Spleen (tissue), 11 donors: ENCODE measurements around the gene AFAP1. TPM values are rescaled to one million over a fixed set of nuclear protein-coding genes. Genes with fewer than 3 reads are reported as not detected.

Experiments used
- DNase-seq: peaks from one replicate; pipeline ENCODE4 v3.0.0-alpha.2; 2020
- H3K27ac ChIP-seq, 8 donors: fragments of 200-600 bp; sonication (generic) in 7 of 8; 1 replicate in 4 of 8; 2 replicates in 4 of 8; pipeline versions ENCODE4 v1.5.0 to v1.8.0; 2016 to 2021; ENCODE audit warnings: inconsistent platforms in 4 of 8, mild to moderate bottlenecking in 4 of 8, moderate library complexity in 1 of 8
- H3K27me3 ChIP-seq, 7 donors: fragments of 200-600 bp; sonication (generic) in 6 of 7; replicated peaks in 1 of 7; 1 replicate in 4 of 7; 2 replicates in 3 of 7; pipeline versions ENCODE4 v1.5.0 to v1.8.0; 2016 to 2021; ENCODE audit warnings: inconsistent platforms in 3 of 7, mild to moderate bottlenecking in 1 of 7
- H3K36me3 ChIP-seq, 6 donors: fragments of 200-600 bp; sonication (generic) in 5 of 6; 1 replicate in 4 of 6; 2 replicates in 2 of 6; pipeline versions ENCODE4 v1.5.0 to v1.8.0; 2016 to 2021; ENCODE audit warnings: inconsistent platforms in 2 of 6
- H3K4me1 ChIP-seq, 6 donors: fragments of 200-600 bp; sonication (generic) in 5 of 6; 1 replicate in 3 of 6; 2 replicates in 3 of 6; pipeline versions ENCODE4 v1.5.0 to v1.8.0; 2016 to 2021; ENCODE audit warnings: inconsistent platforms in 3 of 6
- H3K4me3 ChIP-seq, 8 donors: fragments of 200-600 bp; sonication (generic) in 7 of 8; 1 replicate in 4 of 8; 2 replicates in 4 of 8; pipeline versions ENCODE4 v1.5.0 to v1.8.0; 2016 to 2021; ENCODE audit warnings: inconsistent platforms in 4 of 8, mild to moderate bottlenecking in 4 of 8, moderate library complexity in 2 of 8
- H3K9me3 ChIP-seq, 8 donors: fragments of 200-600 bp; sonication (generic) in 7 of 8; 1 replicate in 4 of 8; 2 replicates in 4 of 8; pipeline versions ENCODE4 v1.5.0 to v1.8.0; 2016 to 2021; ENCODE audit warnings: inconsistent platforms in 4 of 8
- POLR2A ChIP-seq, 3 donors: fragments of 450-650 bp; IDR thresholded peaks; one replicate each; pipeline ENCODE4 v1.5.1; 2017; ENCODE audit warnings: antibody characterized with exemption in 3 of 3, mild to moderate bottlenecking in 1 of 3
- POLR2AphosphoS5 ChIP-seq, 3 donors: sonication (generic); formaldehyde crosslinking; IDR thresholded peaks; one replicate each; pipeline ENCODE4 v1.5.1; 2017; ENCODE audit warnings: antibody characterized with exemption in 3 of 3
- WGBS, 5 donors: extraction: QIAGEN DNeasy Blood & Tissue Kit in 3 of 5; methylation state at CpG; one replicate each; pipeline versions ENCODE4 v1.1.5 to v1.1.7; 2013 to 2018; 5-methylcytosine and 5-hydroxymethylcytosine counted together
- intact Hi-C: fragments of 100-400 bp; cut with DNase I; formaldehyde crosslinking; loops from one replicate; pipeline ENCODE4 v1.15.0; 2023; ENCODE audit warnings: low total_unique reads
- polyA plus RNA-seq, 3 donors: library from polyadenylated mRNA; stranded (reverse); fragments of 200-250 nt; gene quantifications; one replicate each; pipeline ENCODE4 v1.2.1, GENCODE V29; 2013
- total RNA-seq, 7 donors: library from RNA; depleted of rRNA in 3 of 7; stranded (reverse); fragments of >200 nt in 3 of 7; fragmentation: NEBNext Ultra II Directional in 4 of 7; extraction: Animal tissue kit (Norgen Biotek cat#: 25700) in 4 of 7; gene quantifications; one replicate each; pipeline versions ENCODE4 v1.1.0 to v1.2.1, GENCODE V29; 2016 to 2021
- TF ChIP-seq, protein P1 (sequence below), 11 experiments: fragments of 200-600 bp in 7 of 11; fragments of 450-650 bp in 4 of 11; sonication (generic) in 4 of 11; IDR thresholded peaks in 8 of 11; conservative IDR thresholded peaks in 3 of 11; 1 replicate in 7 of 11; 2 replicates in 4 of 11; pipeline versions ENCODE4 v1.4.0 to v1.8.0; 2016 to 2021; ENCODE audit warnings: antibody characterized with exemption in 11 of 11, inconsistent platforms in 4 of 11, mild to moderate bottlenecking in 1 of 11
- donor health status: healthy with polysubstance abuse.
- donor health status: DM: no; HTN: no; CAD: no; lungs with moderate emphysema.
- donor health status: DM: no; HTN: no; CAD: no.
- donor health status: Bipolar disorder and iron deficiency.
- donor health status: healthy.
- donor health status: DM: no; HTN: no; CAD: no.
- donor health status: DM: yes; HTN: yes; CAD: no.

Gene AFAP1
- total and polyA plus RNA-seq, 10 donors: 1.6 to 29.2 (median 12.1) TPM

DNA sequence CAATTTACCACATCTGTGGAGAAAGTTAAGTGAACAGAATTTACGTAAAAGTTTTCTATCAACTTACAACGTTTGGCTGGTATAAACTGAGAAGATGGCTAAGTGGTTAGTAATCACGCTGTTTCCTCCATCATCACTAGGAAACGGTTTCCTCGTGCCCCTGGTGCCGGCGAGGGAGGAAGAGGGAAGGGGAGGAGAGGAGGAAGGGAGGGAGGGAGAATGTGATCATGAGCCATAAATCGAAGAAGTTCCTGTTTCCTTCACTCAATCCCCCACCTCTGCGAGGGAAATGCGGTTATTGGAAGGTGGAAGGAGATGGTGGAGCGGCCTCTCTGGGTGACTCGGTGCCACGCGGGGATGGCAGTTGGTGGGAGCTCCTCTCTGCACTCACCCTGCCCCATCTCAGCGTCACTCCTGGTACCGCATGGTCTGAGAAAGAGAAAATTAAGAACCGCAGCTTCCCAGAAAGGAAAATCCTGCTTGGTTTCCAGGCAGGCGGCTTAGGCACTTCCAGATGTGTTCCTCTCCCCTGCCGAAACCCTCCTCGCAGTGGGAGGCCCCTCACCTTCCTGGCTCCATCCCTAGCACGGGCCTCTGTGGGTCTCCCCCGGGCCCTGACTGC lies 216.8 kb downstream of the AFAP1 start:
- 33 to 42% (median 36%) methylated on average over 22 of the region's 22 CpGs for WGBS, 5 donors
- Histone ChIP-seq H3K4me3 (no peak overlapping the region), H3K36me3 (no peaks in the 10 kb centered on the region), H3K27me3 (peaks cover 0 to 53% (median 13%) of the 10 kb centered on the region in 7 donors), H3K4me1 (peaks cover 0 to 7% (median 4%) of the 10 kb centered on the region in 6 donors), H3K9me3 (no peaks in the 10 kb centered on the region), H3K27ac (no peak overlapping the region)
- no peak for DNase-seq
- TF ChIP-seq, protein P1, sequence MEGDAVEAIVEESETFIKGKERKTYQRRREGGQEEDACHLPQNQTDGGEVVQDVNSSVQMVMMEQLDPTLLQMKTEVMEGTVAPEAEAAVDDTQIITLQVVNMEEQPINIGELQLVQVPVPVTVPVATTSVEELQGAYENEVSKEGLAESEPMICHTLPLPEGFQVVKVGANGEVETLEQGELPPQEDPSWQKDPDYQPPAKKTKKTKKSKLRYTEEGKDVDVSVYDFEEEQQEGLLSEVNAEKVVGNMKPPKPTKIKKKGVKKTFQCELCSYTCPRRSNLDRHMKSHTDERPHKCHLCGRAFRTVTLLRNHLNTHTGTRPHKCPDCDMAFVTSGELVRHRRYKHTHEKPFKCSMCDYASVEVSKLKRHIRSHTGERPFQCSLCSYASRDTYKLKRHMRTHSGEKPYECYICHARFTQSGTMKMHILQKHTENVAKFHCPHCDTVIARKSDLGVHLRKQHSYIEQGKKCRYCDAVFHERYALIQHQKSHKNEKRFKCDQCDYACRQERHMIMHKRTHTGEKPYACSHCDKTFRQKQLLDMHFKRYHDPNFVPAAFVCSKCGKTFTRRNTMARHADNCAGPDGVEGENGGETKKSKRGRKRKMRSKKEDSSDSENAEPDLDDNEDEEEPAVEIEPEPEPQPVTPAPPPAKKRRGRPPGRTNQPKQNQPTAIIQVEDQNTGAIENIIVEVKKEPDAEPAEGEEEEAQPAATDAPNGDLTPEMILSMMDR (IDR thresholded peaks at IDR 0.05 in 8 of 11, conservative IDR thresholded peaks at IDR 0.05 in 3 of 11): no peak
- TF ChIP-seq POLR2A (IDR thresholded peaks at IDR 0.05): no peak
- no peak for TF ChIP-seq POLR2AphosphoS5 (IDR thresholded peaks at IDR 0.05)
- intact Hi-C loops: no loop called here

DNA sequence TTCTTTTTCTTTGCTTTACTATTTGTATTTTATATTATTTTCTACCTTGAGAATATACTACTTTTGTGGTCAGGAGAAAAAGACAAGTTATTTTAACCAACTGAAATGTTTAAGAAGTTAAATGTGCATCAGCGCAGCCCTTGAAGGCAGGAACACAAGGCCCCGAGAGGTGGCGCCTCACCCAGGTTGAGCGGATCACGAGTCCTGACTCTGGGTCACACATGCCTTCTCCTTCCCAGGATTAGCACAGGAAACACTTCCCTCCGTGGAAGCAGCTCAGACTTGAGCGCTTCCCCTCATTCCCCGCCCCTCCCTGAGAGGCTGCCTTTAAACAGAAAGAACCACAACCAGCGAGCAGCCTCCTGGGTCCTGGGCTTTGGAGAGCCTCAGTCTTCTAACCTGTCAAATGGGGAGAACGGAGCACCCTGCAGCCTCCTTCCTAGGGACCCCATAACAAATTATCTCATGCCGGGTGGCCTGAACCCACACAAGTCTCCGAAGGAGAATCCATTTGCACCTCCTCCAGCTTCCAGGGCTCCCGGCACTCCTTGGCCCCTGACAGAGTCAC lies 217.6 kb downstream of the AFAP1 start:
- WGBS, 5 donors: 52 to 66% (median 59%) methylated on average over 13 of the region's 13 CpGs
- Histone ChIP-seq H3K27me3 (peaks cover 0 to 59% (median 13%) of the 10 kb centered on the region in 7 donors), H3K27ac (no peak overlapping the region), H3K36me3 (no peaks in the 10 kb centered on the region), H3K4me1 (peaks cover 0 to 7% (median 4%) of the 10 kb centered on the region in 6 donors), H3K4me3 (no peak overlapping the region), H3K9me3 (no peaks in the 10 kb centered on the region)
- TF ChIP-seq POLR2A (IDR thresholded peaks at IDR 0.05) (no peak), POLR2AphosphoS5 (IDR thresholded peaks at IDR 0.05) (no peak)
- TF ChIP-seq, protein P1 (IDR thresholded peaks at IDR 0.05 in 8 of 11, conservative IDR thresholded peaks at IDR 0.05 in 3 of 11): peak in 3 of 11 experiments; percentile 11 to 19 (median 14)
- intact Hi-C loops: no loop called here
- no peak for DNase-seq

DNA sequence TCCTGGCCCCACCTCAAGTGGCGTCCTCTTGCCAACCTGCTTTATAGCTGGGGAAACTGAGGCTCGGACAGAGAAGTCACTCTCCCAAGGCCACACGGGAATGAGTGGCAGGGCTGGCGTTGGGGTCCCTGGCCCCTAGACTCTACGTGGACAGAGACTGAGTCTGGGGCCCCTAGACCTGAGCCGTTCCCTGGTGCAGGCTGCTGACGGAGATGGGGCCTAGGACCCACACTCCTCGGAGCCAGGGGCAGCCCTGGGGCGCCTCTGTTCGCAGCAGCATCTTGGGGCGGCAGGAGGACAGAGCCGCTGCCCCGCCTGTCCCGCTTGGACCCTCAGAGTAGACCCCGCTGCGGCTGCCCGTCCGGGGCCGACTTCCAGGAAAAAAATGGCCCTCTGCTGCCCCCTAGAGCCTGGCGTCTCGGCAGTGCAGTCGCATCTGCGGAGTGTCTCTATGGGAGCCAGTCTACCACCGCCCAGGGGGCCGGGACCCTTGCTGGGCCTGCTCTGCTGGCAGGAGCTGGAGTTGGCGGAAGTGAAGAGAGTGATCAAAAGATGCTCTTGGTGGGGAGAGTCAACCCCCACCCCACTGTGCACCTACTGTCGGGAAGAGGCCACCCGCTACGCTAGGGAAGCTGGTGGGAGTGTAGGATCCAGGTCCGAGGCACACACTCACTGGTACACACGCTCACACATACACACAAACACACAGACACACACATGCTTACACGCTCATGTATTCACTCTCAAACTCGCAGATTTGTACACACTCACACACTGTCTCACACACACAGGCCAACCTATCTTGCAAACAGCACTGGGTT lies 220.1 kb downstream of the AFAP1 start:
- Histone ChIP-seq H3K36me3 (no peaks in the 10 kb centered on the region), H3K27me3 (peaks cover 0 to 71% (median 13%) of the 10 kb centered on the region in 7 donors), H3K4me1 (peaks cover 0 to 7% (median 4%) of the 10 kb centered on the region in 6 donors), H3K27ac (no peak overlapping the region), H3K4me3 (no peak overlapping the region), H3K9me3 (peaks cover 0 to 2% (median 0%) of the 10 kb centered on the region in 8 donors)
- intact Hi-C loops: loop anchor here (5.0 kb wide), 1 partner anchor 527 kb away; the partner anchor contains the start of gene SORCS2
- WGBS, 5 donors: 26 to 32% (median 29%) methylated on average over 9 to 33 of the region's 33 CpGs
- TF ChIP-seq, protein P1 (IDR thresholded peaks at IDR 0.05 in 8 of 11, conservative IDR thresholded peaks at IDR 0.05 in 3 of 11): peak; percentile 21 to 91 (median 73)
- TF ChIP-seq POLR2A (IDR thresholded peaks at IDR 0.05): no peak
- DNase-seq: no peak
